C4-2B (cell line): ENCODE measurements around the gene ERI3.

Experiments
- H3K27ac ChIP-seq: fragments of 450-650 bp; 2 replicates; pipeline ENCODE4 v1.5.1; 2017
- ZFX ChIP-seq: fragments of 450-650 bp; IDR thresholded peaks from 2 replicates; pipeline ENCODE4 v1.6.1; 2017
- TF ChIP-seq, protein P1 (sequence below): fragments of 450-650 bp; conservative IDR thresholded peaks from 2 replicates; pipeline ENCODE4 v1.5.1; 2017; ENCODE audit warnings: mild to moderate bottlenecking

The ERI3 gene

DNA sequence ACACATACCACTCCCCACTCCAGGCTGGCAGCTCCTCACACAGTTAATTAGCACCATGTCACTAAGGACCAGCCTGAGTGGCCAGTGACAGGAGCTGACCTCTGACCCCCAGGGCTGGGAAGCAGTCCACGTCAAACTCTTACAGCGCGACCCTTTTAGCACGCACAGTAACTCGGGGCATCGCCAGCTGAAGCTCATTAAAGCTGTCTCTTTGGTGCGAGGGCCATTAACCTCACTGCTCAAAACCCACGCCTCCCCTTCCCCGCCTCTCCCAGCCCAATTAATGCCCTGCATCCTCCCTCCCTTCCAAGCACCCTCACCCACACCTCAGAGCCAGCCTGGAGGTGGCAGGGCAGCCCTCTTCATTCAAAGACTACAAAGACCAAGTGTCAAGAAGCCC is 110.1 kb downstream of the ERI3 start:
- H3K27ac ChIP-seq: no peak overlapping the region
- TF ChIP-seq, protein P1, sequence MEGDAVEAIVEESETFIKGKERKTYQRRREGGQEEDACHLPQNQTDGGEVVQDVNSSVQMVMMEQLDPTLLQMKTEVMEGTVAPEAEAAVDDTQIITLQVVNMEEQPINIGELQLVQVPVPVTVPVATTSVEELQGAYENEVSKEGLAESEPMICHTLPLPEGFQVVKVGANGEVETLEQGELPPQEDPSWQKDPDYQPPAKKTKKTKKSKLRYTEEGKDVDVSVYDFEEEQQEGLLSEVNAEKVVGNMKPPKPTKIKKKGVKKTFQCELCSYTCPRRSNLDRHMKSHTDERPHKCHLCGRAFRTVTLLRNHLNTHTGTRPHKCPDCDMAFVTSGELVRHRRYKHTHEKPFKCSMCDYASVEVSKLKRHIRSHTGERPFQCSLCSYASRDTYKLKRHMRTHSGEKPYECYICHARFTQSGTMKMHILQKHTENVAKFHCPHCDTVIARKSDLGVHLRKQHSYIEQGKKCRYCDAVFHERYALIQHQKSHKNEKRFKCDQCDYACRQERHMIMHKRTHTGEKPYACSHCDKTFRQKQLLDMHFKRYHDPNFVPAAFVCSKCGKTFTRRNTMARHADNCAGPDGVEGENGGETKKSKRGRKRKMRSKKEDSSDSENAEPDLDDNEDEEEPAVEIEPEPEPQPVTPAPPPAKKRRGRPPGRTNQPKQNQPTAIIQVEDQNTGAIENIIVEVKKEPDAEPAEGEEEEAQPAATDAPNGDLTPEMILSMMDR: no peak

DNA sequence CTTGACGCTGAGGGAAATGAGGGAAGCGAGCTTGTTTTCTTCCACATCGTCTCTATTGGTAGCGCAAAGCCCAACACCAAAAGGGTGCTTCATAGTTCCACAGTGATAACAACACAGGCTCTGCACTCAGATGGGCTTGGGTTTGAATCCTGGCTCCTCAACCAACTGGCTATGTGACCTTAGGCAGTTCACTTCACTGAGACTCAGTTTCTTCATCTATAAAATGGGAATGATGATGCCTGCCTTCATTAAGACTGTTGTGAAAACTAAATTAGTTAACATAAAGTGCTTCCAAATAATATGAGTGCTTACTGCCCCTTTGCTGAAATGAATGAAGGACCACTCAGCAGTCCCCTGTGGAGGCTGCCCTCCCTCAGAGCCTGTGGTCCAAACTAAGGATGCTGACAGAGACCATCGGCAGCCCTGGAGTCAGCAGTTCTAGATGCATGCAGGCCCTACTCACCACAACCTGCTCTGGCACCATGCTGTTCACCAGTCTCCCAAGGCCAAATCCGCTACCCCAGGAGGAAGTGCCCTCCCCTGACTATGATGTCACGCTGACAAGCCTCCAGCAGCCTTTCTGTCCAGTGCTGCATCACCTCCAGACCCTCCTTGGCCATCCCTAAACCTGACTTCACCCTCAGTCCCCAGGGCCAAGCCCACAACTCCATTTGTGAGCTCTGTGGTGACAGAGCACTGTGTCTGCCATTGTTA is 111.1 kb downstream of the ERI3 start:
- H3K27ac ChIP-seq: no peak overlapping the region
- TF ChIP-seq ZFX: no peak
- TF ChIP-seq, protein P1: no peak

DNA sequence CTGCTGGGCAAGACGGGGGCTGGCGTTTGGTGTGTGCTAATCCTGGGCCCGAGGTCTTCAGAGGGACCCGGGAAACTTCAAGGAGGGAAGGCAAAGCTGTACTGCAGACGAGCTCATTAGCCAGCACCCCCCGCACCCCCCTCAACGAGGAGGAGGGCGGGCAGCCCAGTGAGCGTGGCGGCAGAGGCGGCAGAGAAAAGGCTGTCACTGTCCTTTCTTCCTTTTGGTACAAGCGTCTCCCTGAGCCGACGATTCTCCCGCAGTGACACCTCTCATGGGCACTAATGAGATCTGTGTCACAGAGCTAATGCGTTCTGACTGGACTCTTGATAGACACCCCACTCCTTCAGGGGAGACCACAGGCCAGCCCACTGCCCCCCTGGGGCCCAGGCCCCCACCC is 112.3 kb downstream of the ERI3 start:
- no peak for TF ChIP-seq ZFX
- TF ChIP-seq, protein P1: no peak
- no peak overlapping the region for H3K27ac ChIP-seq

DNA sequence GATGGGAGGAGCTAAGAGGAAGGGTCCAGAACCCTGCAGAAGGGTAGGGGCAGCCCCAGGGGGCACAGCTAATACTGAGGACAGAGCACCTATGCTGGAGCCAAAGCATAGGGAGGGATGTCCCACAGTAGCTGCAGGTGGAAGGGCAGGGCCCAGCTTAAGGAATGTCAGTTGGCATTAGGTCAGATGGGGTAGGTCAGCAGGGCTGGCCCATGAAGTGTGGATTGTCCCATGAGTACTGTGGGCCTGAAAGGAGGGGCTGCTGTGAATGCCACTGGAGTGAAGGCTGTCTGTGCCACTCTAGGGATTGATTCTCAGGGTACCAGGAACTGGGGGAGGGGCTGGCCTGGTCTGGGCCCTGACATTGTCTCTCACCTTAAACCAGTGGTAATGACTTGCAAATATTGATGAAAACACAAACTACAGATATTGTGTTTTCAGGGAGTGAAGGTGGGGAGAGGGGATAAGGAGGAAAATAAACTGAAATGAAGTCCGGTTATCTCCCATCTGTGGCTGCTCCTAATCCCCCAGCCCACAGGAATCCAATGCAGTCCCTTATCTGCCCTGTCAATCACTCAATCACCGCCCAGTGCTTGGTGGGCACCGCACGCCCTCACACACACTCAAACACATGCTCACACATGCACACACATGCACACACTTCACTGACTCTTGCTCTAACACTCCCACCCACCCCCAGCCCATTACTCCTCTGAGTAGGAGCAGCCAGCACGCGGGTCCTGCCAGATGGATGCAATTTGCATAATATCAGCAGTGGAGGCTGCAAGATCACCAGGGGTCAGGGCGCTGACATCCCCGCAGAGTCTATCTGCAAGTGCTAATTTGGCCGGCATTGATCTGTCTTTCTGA is 114.0 kb downstream of the ERI3 start:
- no peak overlapping the region for H3K27ac ChIP-seq
- TF ChIP-seq, protein P1: no peak
- TF ChIP-seq ZFX: no peak

DNA sequence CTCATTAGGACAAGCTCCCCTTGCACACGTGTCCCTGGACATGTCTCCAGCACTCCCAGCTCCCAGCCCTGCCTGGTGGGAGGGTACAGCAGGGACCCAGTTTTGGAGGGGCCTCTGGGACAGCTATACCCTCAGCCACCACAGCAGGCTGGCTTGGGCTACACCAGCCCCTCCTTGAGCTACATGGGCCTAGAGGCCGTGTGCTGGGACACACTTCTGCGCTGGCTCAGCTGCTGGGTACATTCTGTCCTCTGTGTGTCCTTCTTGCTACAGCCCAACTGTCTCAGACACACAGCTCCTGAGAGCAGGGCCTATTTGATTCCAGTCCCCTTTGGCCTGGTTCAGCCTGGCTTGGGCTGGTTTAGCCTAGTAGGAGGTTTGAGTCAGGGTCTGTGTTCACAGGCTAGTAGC is 115.1 kb downstream of the ERI3 start:
- TF ChIP-seq ZFX: no peak
- TF ChIP-seq, protein P1: no peak
- no peak overlapping the region for H3K27ac ChIP-seq

DNA sequence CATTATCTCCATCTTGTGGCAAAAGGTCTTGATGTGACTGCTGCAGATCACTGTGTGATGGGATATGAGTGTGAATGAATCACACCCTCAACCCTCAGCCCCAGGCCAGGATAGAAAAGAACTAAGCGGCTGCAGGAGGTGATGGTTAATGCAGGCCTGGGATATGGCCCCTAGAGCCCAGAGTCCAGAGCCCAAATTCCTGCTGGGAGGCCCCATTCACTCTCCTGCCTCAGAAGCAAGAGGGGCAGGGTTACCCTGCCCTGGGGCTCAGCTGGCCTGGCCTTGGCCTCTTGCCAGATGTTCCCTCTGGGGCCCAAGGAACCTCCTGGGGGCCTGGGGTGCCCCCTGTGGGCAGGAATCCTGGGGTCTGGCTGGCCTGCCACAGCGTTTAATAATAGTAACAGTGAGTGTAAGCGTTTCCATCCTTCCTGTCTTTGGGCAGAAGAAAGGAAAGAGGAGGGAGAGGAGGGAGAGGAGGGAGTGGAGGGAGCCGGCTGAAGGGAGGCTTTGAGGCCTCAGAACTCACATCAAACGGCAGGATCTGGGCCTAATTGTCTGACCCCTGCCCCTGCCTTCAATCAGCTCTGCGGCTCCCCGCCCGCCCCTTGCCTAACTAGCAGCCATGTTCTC is 115.6 kb downstream of the ERI3 start:
- no peak overlapping the region for H3K27ac ChIP-seq
- TF ChIP-seq, protein P1: no peak
- no peak for TF ChIP-seq ZFX

DNA sequence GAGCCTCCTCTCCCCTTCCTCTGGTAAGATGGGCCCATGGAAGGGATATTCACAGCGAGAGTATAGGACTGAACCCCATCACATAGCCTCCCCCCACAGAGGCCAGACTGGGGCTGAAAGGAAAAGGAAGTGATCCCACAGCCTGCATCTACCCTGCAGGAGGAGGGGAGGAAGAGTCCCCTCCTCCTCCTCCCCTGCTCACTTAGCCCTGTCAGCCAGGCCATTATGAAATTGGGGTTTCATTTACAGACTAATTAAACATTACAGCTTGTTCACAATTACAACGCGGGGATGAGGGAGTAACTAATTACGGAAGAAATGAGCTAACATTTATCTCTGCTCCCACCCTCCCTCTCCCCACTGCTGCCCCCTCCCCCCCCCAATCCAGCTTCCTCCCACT is 116.4 kb downstream of the ERI3 start:
- no peak for TF ChIP-seq ZFX
- TF ChIP-seq, protein P1: no peak

More for the DNA sequence above, 116.4 kb downstream of the ERI3 start:
- no peak overlapping the region for H3K27ac ChIP-seq
